Transverse colon (tissue), 4 donors: ENCODE data around the gene ZNF28. TPM values are rescaled to one million over a fixed set of nuclear protein-coding genes. Genes with fewer than 3 reads are reported as not detected.
"Not testable (repeated sequence)": the region's sequence is repeated elsewhere in the genome, so short reads cannot be mapped to it uniquely, and the experiment has no call there.

ENCODE experiments used
- DNase-seq: peaks from one replicate; pipeline ENCODE4 v3.0.0-alpha.2; 2019
- H3K27ac ChIP-seq, 4 donors: fragments of 200-600 bp; sonication (generic); 2 replicates each; pipeline ENCODE4 v1.5.1; 2016 to 2018; ENCODE audit warnings: inconsistent platforms in 4 of 4
- H3K27me3 ChIP-seq: fragments of 200-600 bp; sonication (generic); 2 replicates; pipeline ENCODE4 v1.5.1; 2017; ENCODE audit warnings: inconsistent platforms
- H3K36me3 ChIP-seq, 4 donors: fragments of 200-600 bp; sonication (generic); 2 replicates each; pipeline ENCODE4 v1.5.1; 2017 to 2019; ENCODE audit warnings: inconsistent platforms in 4 of 4
- H3K4me1 ChIP-seq, 4 donors: fragments of 200-600 bp; sonication (generic); 2 replicates each; pipeline ENCODE4 v1.5.1; 2017 to 2020; ENCODE audit warnings: inconsistent platforms in 4 of 4
- H3K4me3 ChIP-seq, 4 donors: fragments of 200-600 bp; sonication (generic); 1 replicate in 1 of 4; 2 replicates in 3 of 4; pipeline versions ENCODE4 v1.5.1 to v1.6.1; 2017 to 2019; ENCODE audit warnings: inconsistent platforms in 4 of 4
- H3K9me3 ChIP-seq, 2 donors: fragments of 200-600 bp; sonication (generic); 2 replicates each; pipeline ENCODE4 v1.5.1; 2017 to 2019; ENCODE audit warnings: inconsistent platforms in 2 of 2
- CTCF ChIP-seq, 5 experiments: fragments of 200-600 bp in 3 of 5; fragments of 450-650 bp in 2 of 5; sonication (generic) in 3 of 5; IDR thresholded peaks; 1 replicate in 2 of 5; 2 replicates in 3 of 5; pipeline ENCODE4 v1.5.1; 2016 to 2017; ENCODE audit warnings: antibody characterized with exemption in 5 of 5, inconsistent platforms in 3 of 5, mild to moderate bottlenecking in 2 of 5, moderate library complexity in 1 of 5
- EP300 ChIP-seq: sonication (generic); formaldehyde crosslinking; IDR thresholded peaks from one replicate; pipeline ENCODE4 v1.6.1; 2017; ENCODE audit warnings: antibody characterized with exemption, low read depth
- POLR2A ChIP-seq: fragments of 450-650 bp; IDR thresholded peaks from one replicate; pipeline ENCODE4 v1.6.1; 2016; ENCODE audit warnings: antibody characterized with exemption, mild to moderate bottlenecking, moderate library complexity
- POLR2AphosphoS5 ChIP-seq, 3 donors: sonication (generic); formaldehyde crosslinking; IDR thresholded peaks; one replicate each; pipeline ENCODE4 v1.6.1; 2016; ENCODE audit warnings: antibody characterized with exemption in 3 of 3
- WGBS, 2 donors: methylation state at CpG; one replicate each; pipeline ENCODE4 v1.1.5; 2018; ENCODE audit warnings: low coverage in 1 of 2; 5-methylcytosine and 5-hydroxymethylcytosine counted together
- in situ Hi-C, 4 donors: fragments of 200-750 bp; cut with MboI; loops; one replicate each; pipeline versions ENCODE4 v1.15.0 to v1.15.1; 2017; ENCODE audit warnings: low sequenced_read_pairs in 3 of 4, low pct_ligation_motif_present in 1 of 4, low pct_unique_long_range_greater_than_20kb in 1 of 4
- intact Hi-C: fragments of 100-400 bp; cut with DNase I; formaldehyde crosslinking; loops from one replicate; pipeline ENCODE4 v1.15.1; 2023; ENCODE audit warnings: low total_unique reads
- total RNA-seq, 4 donors: library from RNA; depleted of rRNA; stranded (reverse); fragments of >200 nt; gene quantifications; one replicate each; pipeline ENCODE4 v1.1.0, GENCODE V29; 2016

ZNF28 gene
- total RNA-seq, 4 donors from 2014 or later = 0.75 to 21.2 (median 13.0) TPM

DNA sequence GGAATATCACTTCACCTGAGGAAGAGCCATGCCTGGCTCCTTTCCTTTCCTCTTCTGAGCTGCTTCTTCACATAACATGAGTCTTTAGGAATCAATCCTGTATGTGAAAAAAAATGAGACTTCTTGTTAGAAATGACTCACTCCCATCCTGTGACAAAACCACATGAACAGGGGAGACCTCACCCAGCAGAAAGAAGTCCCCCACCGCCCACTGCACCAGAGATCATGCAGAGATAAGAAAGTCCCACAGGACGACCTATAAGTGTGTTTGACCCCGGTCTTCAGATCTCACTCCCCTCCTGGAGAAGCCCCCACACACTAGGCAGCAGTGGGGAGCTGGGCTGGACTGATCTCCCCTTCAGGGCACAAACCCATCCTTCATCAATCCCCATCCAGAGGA is 42.6 kb downstream of the ZNF28 start:
- Histone ChIP-seq H3K36me3 (peaks cover 0 to 66% (median 20%) of the 10 kb centered on the region in 4 donors), H3K27ac (no peak overlapping the region), H3K4me1 (no peaks in the 10 kb centered on the region), H3K9me3 (peaks cover under 1 to 9% of the 10 kb centered on the region in 2 donors), H3K4me3 (no peak overlapping the region), H3K27me3 (no peaks in the 10 kb centered on the region)
- TF ChIP-seq EP300 = no peak
- TF ChIP-seq POLR2AphosphoS5 (IDR thresholded peaks at IDR 0.05) = no peak
- TF ChIP-seq POLR2A = no peak
- TF ChIP-seq CTCF (IDR thresholded peaks at IDR 0.05) = no peak
- no peak for DNase-seq
- WGBS, 2 donors = 40 to 75% methylated on average over 1 to 3 of the region's 3 CpGs
- intact Hi-C loops (no loop called here), in situ Hi-C loops (no loop called here)

GRCh38 chr19:52756447-52756846 is 65.0 kb downstream of the ZNF28 start:
- in situ Hi-C loops = not testable (repeated sequence)

GRCh38 chr19:52749780-52750179 is 71.7 kb downstream of the ZNF28 start:
- intact Hi-C loops (no loop called here), in situ Hi-C loops (loop anchor here in 3 of 4 donors (10.0 to 25.0 kb wide), 2 partner anchors 487 to 495 kb away; partner anchors contain the start of gene ZNF766 (in 2 of the 3))
- no peaks in the 10 kb centered on the region for H3K27me3 ChIP-seq

More at GRCh38 chr19:52756447-52756846, 65.0 kb downstream of the ZNF28 start:
- H3K36me3 ChIP-seq, DNase-seq, H3K27me3 ChIP-seq, H3K27ac ChIP-seq, intact Hi-C loops, H3K4me1 ChIP-seq, H3K4me3 ChIP-seq, H3K9me3 ChIP-seq: not testable (repeated sequence)
- 79% methylated on average over 2 of the region's 2 CpGs; no CpG with 5 or more reads in 1 of the 2 donors for WGBS, 2 donors

GRCh38 chr19:52748336-52748950 is 73.0 kb downstream of the ZNF28 start:
- TF ChIP-seq EP300 (no peak), POLR2AphosphoS5 (IDR thresholded peaks at IDR 0.05) (no peak), CTCF (IDR thresholded peaks at IDR 0.05) (peak; percentile 25 to 55 (median 45)), POLR2A (no peak)
- WGBS, 2 donors = 30 to 31% methylated on average over 4 to 8 of the region's 8 CpGs
- no peaks in the 10 kb centered on the region for H3K27me3 ChIP-seq
- H3K36me3 ChIP-seq = no peaks in the 10 kb centered on the region
- no peak overlapping the region for H3K27ac ChIP-seq
- in situ Hi-C loops (loop anchor here in 3 of 4 donors (10.0 to 25.0 kb wide), 2 partner anchors 486 to 494 kb away; partner anchors contain the start of gene ZNF766 (in 2 of the 3)), intact Hi-C loops (no loop called here)
- no peaks in the 10 kb centered on the region for H3K9me3 ChIP-seq
- DNase-seq = no peak
- H3K4me1 ChIP-seq = peaks cover 0 to 5% (median 2%) of the 10 kb centered on the region in 4 donors
- H3K4me3 ChIP-seq = no peak overlapping the region

More at GRCh38 chr19:52749780-52750179, 71.7 kb downstream of the ZNF28 start:
- Histone ChIP-seq H3K4me3 (no peak overlapping the region), H3K4me1 (peaks cover 0 to 5% (median 2%) of the 10 kb centered on the region in 4 donors), H3K9me3 (no peaks in the 10 kb centered on the region), H3K36me3 (no peaks in the 10 kb centered on the region), H3K27ac (no peak overlapping the region)
- TF ChIP-seq EP300 = no peak
- no peak for TF ChIP-seq POLR2A
- TF ChIP-seq POLR2AphosphoS5 (IDR thresholded peaks at IDR 0.05) = no peak
- no peak for TF ChIP-seq CTCF (IDR thresholded peaks at IDR 0.05)
- 61 to 72% methylated on average over 3 to 4 of the region's 4 CpGs for WGBS, 2 donors
- no peak for DNase-seq

Other genes with a start within 250 kb of the ZNF28 start
- gene ZNF83, start 183.3 kb downstream of the ZNF28 start, total RNA-seq = 10 to 100 TPM; 13.3 to 55.6 (median 26.7) TPM
- gene ZNF611, start 86.6 kb downstream of the ZNF28 start, total RNA-seq = 10 to 100 TPM in 3 of 4 donors, 1 to 10 TPM in 1; 8.2 to 45.0 (median 15.0) TPM
- 10 to 100 TPM in 3 of 4 donors, 1 to 10 TPM in 1; 5.2 to 95.4 (median 27.2) TPM for gene ZNF600, start 34.8 kb downstream of the ZNF28 start, total RNA-seq
- 10 to 100 TPM; 10.1 to 26.9 (median 17.1) TPM for gene ZNF468, start 36.0 kb upstream of the ZNF28 start, total RNA-seq
- gene ZNF320, start 76.0 kb upstream of the ZNF28 start, total RNA-seq = 10 to 100 TPM in 2 of 4 donors, 1 to 10 TPM in 2; 2.8 to 23.1 (median 11.5) TPM
- gene ZNF888, start 101.8 kb upstream of the ZNF28 start, total RNA-seq = 10 to 100 TPM in 3 of 4 donors, 1 to 10 TPM in 1; 3.4 to 12.6 (median 11.8) TPM
- 100 to 1,000 TPM in 1 of 4 donors, 10 to 100 TPM in 2, 1 to 10 TPM in 1; 6.0 to 150 (median 13.9) TPM for gene ZNF816, start 141.2 kb upstream of the ZNF28 start, total RNA-seq
- gene ERVV-1, start 192.3 kb upstream of the ZNF28 start, total RNA-seq = not detected
- not detected for gene ERVV-2, start 223.1 kb upstream of the ZNF28 start, total RNA-seq